ENCODE data around the gene AP3S2. TPM values are rescaled to one million over a fixed set of nuclear protein-coding genes. Genes with fewer than 3 reads are reported as not detected.

The AP3S2 gene
- total and polyA plus RNA-seq, 2 of the 13 experiments (the other 11 are each of a cell fraction or from before 2014, with no cell fraction given) = 17.6 to 44.4 TPM

DNA sequence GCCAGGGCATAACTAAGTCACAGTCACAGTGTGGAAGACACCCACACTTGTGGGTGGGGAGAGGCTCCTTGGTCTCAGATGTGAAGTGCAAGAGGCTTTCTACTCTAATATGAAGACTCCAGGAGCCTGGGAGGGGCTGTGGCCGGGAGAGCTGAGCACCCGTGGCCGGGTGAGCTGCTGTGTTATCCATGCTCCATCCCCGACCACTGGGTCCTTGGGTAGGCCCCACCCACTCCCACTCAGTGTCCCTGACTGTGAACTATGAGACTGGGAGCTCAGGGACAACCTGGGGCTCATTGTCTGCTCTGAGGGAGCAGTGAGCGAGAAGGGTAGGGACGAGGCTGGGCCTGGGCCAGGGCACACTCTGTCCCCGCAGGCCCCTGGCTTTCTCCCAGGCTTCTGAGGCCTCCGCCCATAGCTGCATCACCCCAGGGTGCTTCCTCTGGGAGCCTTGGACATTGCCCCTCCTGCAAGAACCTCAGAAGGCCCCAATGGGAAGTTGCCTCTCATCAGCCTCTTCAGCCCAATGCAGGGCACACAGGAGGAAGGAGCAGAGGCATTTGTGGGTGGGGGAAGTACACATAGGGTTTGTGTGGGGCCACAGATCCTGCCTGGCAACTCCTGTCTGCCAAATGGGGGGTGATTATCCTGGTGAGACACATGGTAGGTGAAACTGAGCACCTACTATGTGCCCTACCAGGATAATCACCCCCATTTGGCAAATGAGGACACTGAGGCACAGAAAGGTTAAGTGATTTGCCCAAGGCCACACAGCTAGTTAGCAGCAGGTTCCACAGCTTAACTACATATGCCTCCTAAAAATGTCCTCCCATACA, 81.6 kb downstream of the AP3S2 start:
- POLR2A ChIA-PET = interaction anchor here (1.0 to 1.2 kb wide), 5 partner anchors 13 to 76 kb away, joined by 3 to 5 read pairs (median 3); no protein-coding TSS in a partner anchor
- no peak for FAIRE-seq
- peak overlapping the region; percentile 89 for H3K9ac ChIP-seq (ENCODE audit: insufficient read depth, low read depth, low read length)
- no peak for TF ChIP-seq SMAD3 (CRISPR knock-in tag; IDR thresholded peaks at IDR 0.05)
- no peak for TF ChIP-seq GMEB1 (CRISPR knock-in tag; IDR thresholded peaks at IDR 0.05; ENCODE audit: borderline replicate concordance)
- peak; percentile 38; the same call in 1 of the 2 replicates for TF ChIP-seq SOX5 (CRISPR knock-in tag; IDR thresholded peaks at IDR 0.05; ENCODE audit: borderline replicate concordance)
- 0 out of 2 replicates have a peak, but pooled peaks have one; percentile 17 for TF ChIP-seq NCOA1 (CRISPR knock-in tag; IDR thresholded peaks at IDR 0.05)
- peak; percentile 92 for TF ChIP-seq ZKSCAN1 (IDR thresholded peaks at IDR 0.05; ENCODE audit: low read length)
- TF ChIP-seq ZNF18 (CRISPR knock-in tag; IDR thresholded peaks at IDR 0.05; ENCODE audit: insufficient replicate concordance) = no peak
- TF ChIP-seq, protein P1, sequence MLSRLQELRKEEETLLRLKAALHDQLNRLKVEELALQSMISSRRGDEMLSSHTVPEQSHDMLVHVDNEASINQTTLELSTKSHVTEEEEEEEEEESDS (CRISPR knock-in tag; IDR thresholded peaks at IDR 0.05; ENCODE audit: borderline replicate concordance) = 0 out of 2 replicates have a peak, but pooled peaks have one; percentile 54
- peak; percentile 44; the same call in 1 of the 2 replicates for TF ChIP-seq ARID5B (CRISPR knock-in tag; IDR thresholded peaks at IDR 0.05)
- TF ChIP-seq SKI (IDR thresholded peaks at IDR 0.05; ENCODE audit: partially characterized antibody) = peak; percentile 25
- peak; percentile 29; the same call in 1 of the 2 replicates for TF ChIP-seq GABPB1 (CRISPR knock-in tag; IDR thresholded peaks at IDR 0.05)
- TF ChIP-seq PHF21A (CRISPR knock-in tag; IDR thresholded peaks at IDR 0.05) = peak; percentile 86
- TF ChIP-seq SP140L (CRISPR knock-in tag; IDR thresholded peaks at IDR 0.05; ENCODE audit: borderline replicate concordance) = no peak
- peak; percentile 64; the same call in 1 of the 2 replicates for TF ChIP-seq GATAD2A (CRISPR knock-in tag; IDR thresholded peaks at IDR 0.05)
- no peak for TF ChIP-seq ZNF775 (CRISPR knock-in tag; IDR thresholded peaks at IDR 0.05; ENCODE audit: borderline replicate concordance)
- no peak for TF ChIP-seq ZNF672 (CRISPR knock-in tag; IDR thresholded peaks at IDR 0.05)
- TF ChIP-seq ZBTB38 (CRISPR knock-in tag; IDR thresholded peaks at IDR 0.05) = peak; percentile 36; the same call in 1 of the 2 replicates

More for the DNA sequence above, 81.6 kb downstream of the AP3S2 start:
- Histone ChIP-seq H3K27me3 (ENCODE audit: control insufficient read depth in 1 of 2, insufficient read depth in 2 of 2, low read length in 2 of 2) (no peaks in the 10 kb centered on the region; a peak in 1 of 5 replicates), H3K36me3 (replicated peaks in 1 of 2; ENCODE audit: control insufficient read depth in 1 of 2, insufficient read depth in 2 of 2, low read length in 2 of 2) (no peaks in the 10 kb centered on the region), H3K9me3 (ENCODE audit: low read length) (no peaks in the 10 kb centered on the region), H3K4me1 (ENCODE audit: insufficient read depth, low read length) (peaks cover 85% of the 10 kb centered on the region), H3K4me2 (ENCODE audit: low read depth, low read length) (peak overlapping the region; percentile 87), H2AFZ (ENCODE audit: low read length) (no peak overlapping the region), H3K79me2 (ENCODE audit: insufficient read depth, low read length) (peaks cover 34% of the 10 kb centered on the region), H3K4me3 (replicated peaks in 1 of 3; ENCODE audit: insufficient read depth in 1 of 3, low read depth in 2 of 3, low read length in 3 of 3) (peak overlapping the region; percentile 78 to 94 (median 88); a peak in 4 of 6 replicates), H3K27ac (ENCODE audit: extremely low read length, insufficient read depth, low read length) (peak overlapping the region; percentile 91), H4K20me1 (ENCODE audit: insufficient read depth, low read length) (no peaks in the 10 kb centered on the region; the same call in 1 of the 2 replicates)
- ATAC-seq (peak; percentile 64), DNase-seq (ENCODE audit: low spot score) (peak; percentile 56)
- intact Hi-C loops (cut with micrococcal nuclease; ENCODE audit: unreplicated experiment) (loop anchor here (5.0 kb wide), 2 partner anchors 35 to 50 kb away; no protein-coding TSS in a partner anchor), in situ Hi-C loops (cut with HindIII; ENCODE audit: extremely low pct_ligation_motif_present, low pct_unique_long_range_greater_than_20kb) (no loop called here)
- BruUV-seq (replicated peaks) = no TSS peak
- 4% methylated on average over 5 of the region's 8 CpGs for whole genome bisulfite sequencing (ENCODE audit: low lambda C conversion rate)
- CTCF ChIA-PET (ENCODE audit: low intra/inter-chr PET ratio, low total read pairs) = no interaction called here

Measured in HepG2 (cell line).